GM12878 (cell line): ENCODE measurements around the gene SLC4A2. TPM values are rescaled to one million over a fixed set of nuclear protein-coding genes. Genes with fewer than 3 reads are reported as not detected.
A peak's percentile ranks its signal among the peaks of the same experiment; 100 is the strongest.

Source experiments
- ATAC-seq: fragments of 200-7000 bp; cut with Tn5 transposase; 3 replicates; pipeline ENCODE4 v1.9.1; 2020; ENCODE audit warnings: mild to moderate bottlenecking, moderate library complexity
- BruUV-seq: library from RNA; stranded (reverse); fragments of 400-500 nt; replicated peaks from 2 replicates; lab custom pipeline; 2021; lab: Mats Ljungman, UMichigan
- CTCF ChIA-PET: fragments of 300-600 bp; sonication (Branson Sonifier 250); formaldehyde crosslinking; extraction: SDS; loops from one replicate; lab custom pipeline; 2021; ENCODE audit warnings: inconsistent platforms; lab: Yijun Ruan, JAX
- POLR2A ChIA-PET: fragments of 350-600 bp; formaldehyde crosslinking; extraction: SDS; loops from one replicate; lab custom pipeline; 2021; ENCODE audit warnings: inconsistent platforms; lab: Charles Lee
- RAD21 ChIA-PET: fragments of 300-600 bp; sonication (Branson Sonifier 250); formaldehyde crosslinking; loops from one replicate; lab custom pipeline; 2023; ENCODE audit warnings: antibody characterized with exemption; ENCODE audit not compliant: unreplicated experiment; lab: Charles Lee
- SMC1A ChIA-PET: fragments of 300-600 bp; sonication (Branson Sonifier 250); formaldehyde crosslinking; loops from one replicate; lab custom pipeline; 2023; ENCODE audit not compliant: unreplicated experiment, uncharacterized antibody; lab: Charles Lee
- DNase-seq: peaks from one replicate; pipeline ENCODE4 v3.0.0-alpha.2; 2011; ENCODE audit warnings: low read depth, low spot score
- FAIRE-seq: peaks from 3 replicates; lab custom pipeline; 2011; peaks lifted over from hg19 to GRCh38; lab: Jason Lieb, UNC
- H2AFZ ChIP-seq: 2 replicates; pipeline ENCODE4 v1.6.0; 2011; ENCODE audit warnings: low read depth, low read length, control low read depth; ENCODE audit not compliant: control insufficient read depth
- H3K27ac ChIP-seq: 2 replicates; pipeline ENCODE4 v1.5.1; 2011; ENCODE audit warnings: control low read depth; ENCODE audit not compliant: control insufficient read depth, insufficient read depth
- H3K27me3 ChIP-seq, 2 experiments: replicated peaks in 1 of 2; 2 replicates each; pipeline versions ENCODE4 v1.6.0 to v1.6.1; 2011; ENCODE audit warnings: low read length in 1 of 2; ENCODE audit not compliant: control insufficient read depth in 2 of 2, insufficient read depth in 2 of 2
- H3K36me3 ChIP-seq, 2 experiments: 2 replicates each; pipeline ENCODE4 v1.5.1; 2011; ENCODE audit warnings: low read length in 1 of 2; ENCODE audit not compliant: control insufficient read depth in 2 of 2, insufficient read depth in 2 of 2
- H3K4me1 ChIP-seq: 2 replicates; pipeline ENCODE4 v1.6.1; 2011; ENCODE audit warnings: mild to moderate bottlenecking, low read length, moderate library complexity, mixed read lengths; ENCODE audit not compliant: control insufficient read depth, insufficient read depth
- H3K4me2 ChIP-seq: 2 replicates; pipeline ENCODE4 v1.6.0; 2011; ENCODE audit warnings: control low read depth; ENCODE audit not compliant: control insufficient read depth, insufficient read depth
- H3K4me3 ChIP-seq: fragments of 200-600 bp; sonication (generic); 2 replicates; pipeline ENCODE4 v1.5.1; 2016
- H3K79me2 ChIP-seq: 2 replicates; pipeline ENCODE4 v1.6.0; 2011; ENCODE audit warnings: low read length; ENCODE audit not compliant: control insufficient read depth, insufficient read depth
- H3K9ac ChIP-seq: 2 replicates; pipeline ENCODE4 v1.8.0; 2011; ENCODE audit warnings: low read length, control low read depth, mixed read lengths; ENCODE audit not compliant: control insufficient read depth, insufficient read depth
- H3K9me3 ChIP-seq: replicated peaks from 3 replicates; pipeline ENCODE4 v1.5.1; 2011; ENCODE audit warnings: mild to moderate bottlenecking, low read length; ENCODE audit not compliant: control insufficient read depth, insufficient read depth
- H4K20me1 ChIP-seq: 2 replicates; pipeline ENCODE4 v1.6.0; 2011; ENCODE audit not compliant: control insufficient read depth, insufficient read depth
- BCLAF1 ChIP-seq: fragments of 450-650 bp; IDR thresholded peaks from 2 replicates; pipeline ENCODE4 v1.6.1; 2017; ENCODE audit warnings: antibody characterized with exemption, mild to moderate bottlenecking, moderate library complexity
- CTCF ChIP-seq, 3 experiments: IDR thresholded peaks in 2 of 3; conservative IDR thresholded peaks in 1 of 3; 2 replicates each; pipeline ENCODE4 v1.5.1; 2011; ENCODE audit warnings: low read depth in 3 of 3, low read length in 3 of 3, mild to moderate bottlenecking in 3 of 3, control low read depth in 2 of 3, moderate library complexity in 2 of 3, inconsistent platforms in 1 of 3, mixed read lengths in 1 of 3; ENCODE audit not compliant: control insufficient read depth in 2 of 3, insufficient read depth in 1 of 3; ENCODE audit errors: extremely low read depth in 1 of 3
- HDAC6 ChIP-seq: fragments of 200-600 bp; sonication (generic); IDR thresholded peaks from one replicate; pipeline ENCODE4 v1.8.0; 2017; ENCODE audit warnings: antibody characterized with exemption; ENCODE audit not compliant: unreplicated experiment
- MLLT1 ChIP-seq: fragments of 450-650 bp; IDR thresholded peaks from 2 replicates; pipeline ENCODE4 v1.6.1; 2016; ENCODE audit warnings: mild to moderate bottlenecking
- RFX5 ChIP-seq: IDR thresholded peaks from 2 replicates; pipeline ENCODE4 v1.6.1; 2011; ENCODE audit warnings: low read depth, low read length, improper control_type of control experiment
- SP1 ChIP-seq: IDR thresholded peaks from one replicate; pipeline ENCODE4 v1.6.1; 2011; ENCODE audit warnings: low read depth, low read length
- STAT1 ChIP-seq: fragments of 450-650 bp; conservative IDR thresholded peaks from 2 replicates; pipeline ENCODE4 v1.6.1; 2014; ENCODE audit warnings: antibody characterized with exemption, mild to moderate bottlenecking
- TCF7 ChIP-seq: IDR thresholded peaks from 2 replicates; pipeline ENCODE4 v1.6.1; 2014; ENCODE audit warnings: antibody characterized with exemption, borderline replicate concordance
- USF1 ChIP-seq: IDR thresholded peaks from 2 replicates; pipeline ENCODE4 v1.6.1; 2011; ENCODE audit warnings: borderline replicate concordance, low read depth, mild to moderate bottlenecking, moderate library complexity, mixed read lengths, low read length; ENCODE audit not compliant: insufficient read depth; ENCODE audit errors: extremely low read length
- WGBS: methylation state at CpG from one replicate; pipeline ENCODE4 v1.1.6; 2016; ENCODE audit warnings: low lambda C conversion rate; ENCODE audit not compliant: insufficient replicate concordance, insufficient coverage; ENCODE audit errors: missing lambda C conversion rate; 5-methylcytosine and 5-hydroxymethylcytosine counted together
- in situ Hi-C: fragments of 300-500 bp; cut with MboI; formaldehyde crosslinking; loops from 9 replicates; pipeline ENCODE4 v1.14.3; 2018; ENCODE audit warnings: mixed read lengths
- intact Hi-C: fragments of 100-400 bp; cut with micrococcal nuclease; formaldehyde crosslinking; loops from one replicate; pipeline ENCODE4 v1.14.2; 2022; ENCODE audit not compliant: unreplicated experiment
- polyA plus RNA-seq, 11 experiments: library from polyadenylated mRNA; depleted of rRNA in 4 of 11; unstranded in 6 of 11; stranded (reverse) in 5 of 11; fragments of >200 nt; fragmentation: Nextera tagmentation in 4 of 11; fragmentation: Illumina TruSeq in 1 of 11; extraction: Ambion mirVana in 4 of 11; extraction: Trizol in 1 of 11; gene quantifications; 1 replicate in 1 of 11; 2 replicates in 10 of 11; pipeline versions ENCODE4 v1.2.1 to v1.2.3, GENCODE V29; 2011 to 2016; ENCODE audit warnings: inconsistent platforms in 2 of 11, missing spikeins in 2 of 11, low read depth in 1 of 11
- total RNA-seq, 4 experiments: library from RNA; depleted of rRNA in 3 of 4; stranded (reverse); fragments of >200 nt in 3 of 4; fragmentation: Illumina TruSeq in 1 of 4; extraction: Trizol in 1 of 4; gene quantifications; 2 replicates each; pipeline versions ENCODE4 v1.2.1 to v1.2.3, GENCODE V29; 2013 to 2021

The SLC4A2 gene
- total and polyA plus RNA-seq, 10 of the 15 experiments (the other 5 are each of a cell fraction or from before 2014, with no cell fraction given): 2.7 to 78.6 (median 30.1) TPM

- intact Hi-C loops: no loop called here
- Histone ChIP-seq H3K79me2 (no peaks in the 10 kb centered on the region; the same call in 1 of the 2 replicates), H4K20me1 (no peaks in the 10 kb centered on the region), H3K27me3 (no peaks in the 10 kb centered on the region), H3K9me3 (no peaks in the 10 kb centered on the region), H3K36me3 (peaks cover 0 to 3% of the 10 kb centered on the region in 2 experiments; a peak in 1 of 4 replicates), H3K4me2 (no peak overlapping the region), H3K9ac (no peak overlapping the region), H3K27ac (no peak overlapping the region), H2AFZ (no peak overlapping the region), H3K4me1 (peaks cover 4% of the 10 kb centered on the region), H3K4me3 (no peak overlapping the region)
- no peak for FAIRE-seq
- ChIA-PET CTCF (interaction anchor here (2.1 to 2.9 kb wide), 2 partner anchors 50 to 78 kb away, joined by 5 to 15 read pairs; partner anchors contain the start of gene TMUB1), SMC1A (no interaction called here), RAD21 (interaction anchor here (1.4 kb wide), 1 partner anchor 55 kb away, joined by 4 read pairs; no protein-coding TSS in a partner anchor), POLR2A (no interaction called here)
- no peak for ATAC-seq
- TF ChIP-seq SP1 (no peak), BCLAF1 (no peak), RFX5 (no peak), HDAC6 (no peak), MLLT1 (no peak), STAT1 (no peak), USF1 (no peak), TCF7 (no peak), CTCF (IDR thresholded peaks at IDR 0.05 in 2 of 3, conservative IDR thresholded peaks at IDR 0.05 in 1 of 3; ENCODE audit: control insufficient read depth in 2 of 3, extremely low read depth in 1 of 3, insufficient read depth in 1 of 3, low read depth in 3 of 3, low read length in 3 of 3) (peak in 2 of 3 experiments; percentile 6 to 24; a peak in 2 of 6 replicates)
- in situ Hi-C loops: no loop called here
- no peak for DNase-seq
- BruUV-seq: no TSS peak
- 83% methylated on average over 17 of the region's 17 CpGs for WGBS
Measured at GRCh38 chr7:151032936-151033863, 26.2 kb upstream of the SLC4A2 start.
